GM18870 (cell line): ENCODE data around the gene SLC44A3.

Experiments used
- ATAC-seq: cut with Tn5 transposase; IDR thresholded peaks from one replicate; pipeline ENCODE4 v1.9.1; 2021; ENCODE audit warnings: moderate library complexity; ENCODE audit not compliant: unreplicated experiment

SLC44A3 gene

GRCh38 chr1:94801919-94802546 is 18.1 kb upstream of the SLC44A3 start:
- peak; percentile 66 for ATAC-seq

GRCh38 chr1:94803106-94803505 is 17.1 kb upstream of the SLC44A3 start:
- ATAC-seq = no peak

- no peak for ATAC-seq
Observed at GRCh38 chr1:94803517-94804441, 16.4 kb upstream of the SLC44A3 start.

GRCh38 chr1:94804442-94804837 is 15.7 kb upstream of the SLC44A3 start:
- no peak for ATAC-seq

DNA sequence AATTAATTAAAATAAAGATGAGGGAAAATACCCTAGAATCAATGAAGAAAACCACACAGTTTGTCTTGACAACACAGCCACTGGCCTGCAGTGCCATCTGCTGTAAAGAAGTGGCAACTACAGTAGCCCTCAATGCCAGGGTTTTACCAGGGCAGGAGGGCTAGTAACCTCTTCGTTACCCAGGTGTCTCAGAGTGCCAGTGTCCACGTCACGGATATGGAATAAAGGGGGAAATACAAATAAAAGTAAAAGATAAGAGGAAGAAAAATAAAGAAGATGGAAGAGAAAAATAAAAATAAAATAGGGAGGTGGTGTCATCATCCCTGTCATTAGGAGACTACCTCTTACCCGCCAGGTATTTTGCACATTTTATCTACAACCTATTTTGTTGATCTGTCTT is 14.2 kb upstream of the SLC44A3 start:
- peak; percentile 54 for ATAC-seq

DNA sequence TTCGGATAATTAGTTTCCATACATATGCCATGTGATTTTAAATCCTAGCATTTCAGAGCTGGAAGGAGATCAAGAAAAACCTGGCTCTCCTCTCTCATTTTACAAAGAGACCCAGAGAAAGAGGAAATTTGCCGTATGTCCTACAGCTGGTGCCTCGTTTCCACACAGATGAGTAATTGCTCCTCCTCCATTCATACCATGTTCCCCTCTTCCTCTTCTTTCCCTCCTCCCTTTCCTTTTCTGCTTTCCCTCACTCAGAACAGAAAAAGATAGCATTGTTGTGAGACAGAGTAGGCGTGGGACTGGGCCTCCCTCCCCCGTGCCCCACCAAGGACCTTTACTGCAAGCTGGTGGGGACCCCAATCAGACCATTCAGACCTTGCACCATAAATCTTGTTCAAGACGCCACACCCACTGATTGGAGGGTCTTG is 13.7 kb upstream of the SLC44A3 start:
- ATAC-seq = no peak

- no peak for ATAC-seq
Observed at GRCh38 chr1:94807742-94808491, 12.2 kb upstream of the SLC44A3 start.

DNA sequence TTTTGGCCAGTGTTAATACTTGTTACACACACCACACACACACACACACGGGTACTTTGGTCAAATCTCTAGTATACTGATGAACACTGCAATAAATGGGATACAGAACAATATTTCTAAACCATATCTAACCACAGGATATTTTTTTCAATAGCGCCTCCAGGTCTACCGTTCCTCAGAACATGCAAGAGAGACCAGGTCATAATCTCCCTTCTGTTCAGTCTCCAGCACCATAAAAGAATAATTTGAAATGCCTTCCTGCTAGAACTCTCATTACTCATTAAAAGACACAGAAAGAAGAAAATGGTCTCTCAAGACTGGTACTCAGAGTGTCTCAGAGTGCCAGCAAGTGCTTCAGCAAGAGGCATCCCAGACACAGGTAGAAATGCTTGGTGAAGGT is 11.5 kb upstream of the SLC44A3 start:
- ATAC-seq = no peak

GRCh38 chr1:94812985-94813384 is 7.2 kb upstream of the SLC44A3 start:
- no peak for ATAC-seq

DNA sequence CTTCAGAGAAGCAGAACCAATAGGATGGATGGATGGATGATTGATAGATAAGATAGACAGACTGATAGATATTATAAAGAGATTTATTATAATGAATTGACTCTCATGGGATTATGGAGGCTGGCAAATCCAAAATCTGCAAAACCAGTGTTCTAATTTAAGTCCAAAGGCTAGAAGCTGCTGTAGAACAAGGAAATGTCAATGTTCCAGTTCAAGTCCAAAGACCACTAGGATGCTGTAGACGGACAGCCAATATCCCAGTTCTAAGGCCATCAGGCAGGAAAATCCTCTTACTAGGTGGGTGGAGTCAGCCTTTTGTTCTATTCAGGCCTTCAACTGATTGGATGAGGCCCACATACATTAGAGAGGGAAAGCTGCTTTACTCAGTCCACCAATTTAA is 4.1 kb upstream of the SLC44A3 start:
- no peak for ATAC-seq

- ATAC-seq = no peak
Observed at GRCh38 chr1:94817712-94818111, 2.4 kb upstream of the SLC44A3 start.

DNA sequence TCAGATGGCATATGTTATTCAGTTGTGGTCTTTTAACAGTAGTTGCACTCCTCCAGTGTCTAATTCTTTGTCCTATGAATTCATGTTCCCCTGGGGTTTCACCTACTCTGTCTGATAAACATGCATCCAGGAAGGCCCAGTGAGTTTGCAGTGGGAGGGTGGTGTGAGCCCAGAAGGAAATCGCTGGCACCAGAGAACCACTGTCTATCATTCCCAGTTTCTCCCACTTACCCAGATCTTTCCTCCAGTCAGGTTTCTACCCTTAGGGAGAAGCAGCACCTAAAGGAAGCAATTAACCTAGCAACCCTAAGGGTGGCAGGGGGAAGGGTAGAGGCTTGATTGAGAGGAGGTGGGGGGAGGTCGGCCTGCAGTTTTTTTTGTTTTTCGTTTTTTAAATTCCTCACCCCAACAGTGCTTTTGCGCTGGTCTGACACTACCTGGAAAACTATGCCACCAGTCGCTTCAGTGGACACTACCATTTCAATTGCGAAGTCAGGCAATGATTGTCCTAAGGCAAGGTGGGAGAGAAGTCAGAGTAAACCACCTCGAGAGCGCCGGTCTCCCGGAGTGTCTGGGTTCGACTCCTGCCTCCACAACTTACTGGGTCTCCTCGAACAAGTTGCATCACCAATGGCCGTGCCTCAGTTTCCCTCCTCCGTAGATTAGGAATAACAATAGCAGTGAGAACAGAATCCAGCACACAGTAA is 766 bp upstream of the SLC44A3 start:
- ATAC-seq = no peak

GRCh38 chr1:94820936-94821335 is 779 bp downstream of the SLC44A3 start:
- no peak for ATAC-seq

GRCh38 chr1:94821636-94822305 is 1.6 kb downstream of the SLC44A3 start:
- no peak for ATAC-seq

- no peak for ATAC-seq
Observed at GRCh38 chr1:94823116-94823515, 3.0 kb downstream of the SLC44A3 start.

DNA sequence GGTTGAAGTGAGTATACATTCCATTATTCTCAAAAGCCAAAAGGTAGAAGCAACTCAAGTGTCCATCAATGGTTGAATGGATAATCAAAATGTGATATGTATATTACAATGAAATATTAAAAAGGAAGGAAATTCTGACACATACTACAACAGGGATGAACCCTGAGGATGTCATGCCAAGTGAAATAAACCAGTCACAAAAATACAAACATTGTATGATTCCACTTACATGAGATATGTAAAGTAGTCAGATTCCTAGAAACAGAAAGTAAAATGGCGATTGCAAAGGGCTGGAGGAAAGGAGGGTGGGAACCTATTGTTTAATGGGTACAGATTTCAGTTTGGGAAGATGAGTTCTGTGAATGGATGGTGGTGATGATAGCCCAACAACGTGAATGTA is 5.8 kb downstream of the SLC44A3 start:
- ATAC-seq = no peak

- ATAC-seq = no peak
Observed at GRCh38 chr1:94827434-94827833, 7.3 kb downstream of the SLC44A3 start.

DNA sequence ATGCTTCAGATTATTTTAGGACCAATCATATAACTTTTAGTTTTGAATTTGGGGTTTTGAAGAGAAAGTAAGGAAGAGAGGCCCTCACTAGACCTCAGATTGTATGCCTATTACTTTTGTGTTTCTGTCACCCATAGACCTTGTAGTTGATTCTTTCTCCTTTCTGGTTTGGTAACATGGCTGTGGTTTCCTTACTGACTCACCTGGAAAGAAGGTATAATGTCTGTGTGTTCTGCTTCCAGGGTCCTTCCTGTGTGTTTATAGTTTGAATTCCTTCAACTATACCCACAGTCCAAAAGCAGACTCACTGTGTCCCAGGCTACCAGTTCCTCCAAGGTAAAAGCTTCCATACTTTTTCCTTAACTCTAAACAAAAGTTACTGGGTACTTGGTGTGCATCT is 8.1 kb downstream of the SLC44A3 start:
- ATAC-seq = no peak

GRCh38 chr1:94831641-94832040 is 11.5 kb downstream of the SLC44A3 start:
- ATAC-seq = no peak

GRCh38 chr1:94832446-94832845 is 12.3 kb downstream of the SLC44A3 start:
- no peak for ATAC-seq
